ENCODE measurements around the gene ERCC5.
A peak's percentile ranks its signal among the peaks of the same experiment; 100 is the strongest.

Gene ERCC5

GRCh38 chr13:102845630-102846260, at the start of gene ERCC5:
TSS of gene ERCC5 (plus strand) at chr13:102846032. CDS start at chr13:102846267, 235 bp downstream.
- peak; percentile 87 for DNase-seq (ENCODE audit: low read depth, low spot score)
- TF ChIP-seq ZNF274 (IDR thresholded peaks at IDR 0.05; ENCODE audit: low read depth, low read length) (no peak), YY1 (IDR thresholded peaks at IDR 0.05; ENCODE audit: insufficient read depth, insufficient read length) (no peak)
- Histone ChIP-seq H3K9me3 (ENCODE audit: insufficient read depth, low read length) (no peaks in the 10 kb centered on the region), H3K9ac (ENCODE audit: insufficient read length, low read depth) (peak within 1 kb of the TSS; percentile 81), H3K36me3 (ENCODE audit: insufficient read depth, insufficient read length, low read length) (no peaks in the 10 kb centered on the region), H3K4me3 (ENCODE audit: insufficient read length, low read depth) (peak within 1 kb of the TSS; percentile 73), H3K27me3 (ENCODE audit: insufficient read depth, insufficient read length) (no peaks in the 10 kb centered on the region), H3K4me1 (ENCODE audit: insufficient read depth, insufficient read length) (no peaks in the 10 kb centered on the region)

GRCh38 chr13:102798581-102799425, 47.0 kb upstream of the ERCC5 start, which contains the start of the genes BIVM and POGLUT2:
TSS of gene BIVM (plus strand) at chr13:102799119. CDS start at chr13:102807268, 8,149 bp downstream.
TSS of gene POGLUT2 (minus strand) at chr13:102798976. CDS start at chr13:102798670, 306 bp downstream.
- H3K4me1 ChIP-seq (ENCODE audit: insufficient read depth, insufficient read length) = peaks cover 2% of the 10 kb centered on the region
- no peaks in the 10 kb centered on the region for H3K9me3 ChIP-seq (ENCODE audit: insufficient read depth, low read length)
- peak within 1 kb of the TSS; percentile 86 for H3K9ac ChIP-seq (ENCODE audit: insufficient read length, low read depth)
- DNase-seq (ENCODE audit: low read depth, low spot score) = peak; percentile 92
- peak within 1 kb of the TSS; percentile 74 for H3K4me3 ChIP-seq (ENCODE audit: insufficient read length, low read depth)
- TF ChIP-seq YY1 (IDR thresholded peaks at IDR 0.05; ENCODE audit: insufficient read depth, insufficient read length) (no peak), SUZ12 (IDR thresholded peaks at IDR 0.05; ENCODE audit: extremely low read depth, insufficient read depth, insufficient read length) (no peak), ZNF274 (IDR thresholded peaks at IDR 0.05; ENCODE audit: low read depth, low read length) (no peak)
- peaks cover 36% of the 10 kb centered on the region for H3K27me3 ChIP-seq (ENCODE audit: insufficient read depth, insufficient read length)
- no peaks in the 10 kb centered on the region for H3K36me3 ChIP-seq (ENCODE audit: insufficient read depth, insufficient read length, low read length)

GRCh38 chr13:102799426-102800144, 46.2 kb upstream of the ERCC5 start:
- Histone ChIP-seq H3K36me3 (ENCODE audit: insufficient read depth, insufficient read length, low read length) (no peaks in the 10 kb centered on the region), H3K4me1 (ENCODE audit: insufficient read depth, insufficient read length) (no peaks in the 10 kb centered on the region), H3K9ac (ENCODE audit: insufficient read length, low read depth) (peak overlapping the region; percentile 86), H3K4me3 (ENCODE audit: insufficient read length, low read depth) (peak overlapping the region; percentile 74), H3K27me3 (ENCODE audit: insufficient read depth, insufficient read length) (peaks cover 36% of the 10 kb centered on the region), H3K9me3 (ENCODE audit: insufficient read depth, low read length) (no peaks in the 10 kb centered on the region)
- DNase-seq (ENCODE audit: low read depth, low spot score) = no peak
- no peak for TF ChIP-seq SUZ12 (IDR thresholded peaks at IDR 0.05; ENCODE audit: extremely low read depth, insufficient read depth, insufficient read length)
- TF ChIP-seq ZNF274 (IDR thresholded peaks at IDR 0.05; ENCODE audit: low read depth, low read length) = no peak
- no peak for TF ChIP-seq YY1 (IDR thresholded peaks at IDR 0.05; ENCODE audit: insufficient read depth, insufficient read length)

- Histone ChIP-seq H3K4me3 (ENCODE audit: insufficient read length, low read depth) (peak overlapping the region; percentile 74), H3K27me3 (ENCODE audit: insufficient read depth, insufficient read length) (peaks cover 36% of the 10 kb centered on the region), H3K4me1 (ENCODE audit: insufficient read depth, insufficient read length) (no peaks in the 10 kb centered on the region), H3K9me3 (ENCODE audit: insufficient read depth, low read length) (no peaks in the 10 kb centered on the region), H3K9ac (ENCODE audit: insufficient read length, low read depth) (peak overlapping the region; percentile 86), H3K36me3 (ENCODE audit: insufficient read depth, insufficient read length, low read length) (no peaks in the 10 kb centered on the region)
- TF ChIP-seq YY1 (IDR thresholded peaks at IDR 0.05; ENCODE audit: insufficient read depth, insufficient read length) (no peak), ZNF274 (IDR thresholded peaks at IDR 0.05; ENCODE audit: low read depth, low read length) (no peak), SUZ12 (IDR thresholded peaks at IDR 0.05; ENCODE audit: extremely low read depth, insufficient read depth, insufficient read length) (no peak)
- peak; percentile 68 for DNase-seq (ENCODE audit: low read depth, low spot score)
Measured at GRCh38 chr13:102800145-102801041, 45.4 kb upstream of the ERCC5 start.

- Histone ChIP-seq H3K4me1 (ENCODE audit: insufficient read depth, insufficient read length) (no peaks in the 10 kb centered on the region), H3K27me3 (ENCODE audit: insufficient read depth, insufficient read length) (peaks cover 4% of the 10 kb centered on the region), H3K9ac (ENCODE audit: insufficient read length, low read depth) (no peak overlapping the region), H3K9me3 (ENCODE audit: insufficient read depth, low read length) (no peaks in the 10 kb centered on the region), H3K4me3 (ENCODE audit: insufficient read length, low read depth) (no peak overlapping the region), H3K36me3 (ENCODE audit: insufficient read depth, insufficient read length, low read length) (no peaks in the 10 kb centered on the region)
- no peak for TF ChIP-seq ZNF274 (IDR thresholded peaks at IDR 0.05; ENCODE audit: low read depth, low read length)
- TF ChIP-seq YY1 (IDR thresholded peaks at IDR 0.05; ENCODE audit: insufficient read depth, insufficient read length) = no peak
- no peak for TF ChIP-seq SUZ12 (IDR thresholded peaks at IDR 0.05; ENCODE audit: extremely low read depth, insufficient read depth, insufficient read length)
- no peak for DNase-seq (ENCODE audit: low read depth, low spot score)
Measured at GRCh38 chr13:102805680-102806079, 40.2 kb upstream of the ERCC5 start.

GRCh38 chr13:102807699-102808098, 38.1 kb upstream of the ERCC5 start:
- Histone ChIP-seq H3K4me3 (ENCODE audit: insufficient read length, low read depth) (no peak overlapping the region), H3K9me3 (ENCODE audit: insufficient read depth, low read length) (no peaks in the 10 kb centered on the region), H3K36me3 (ENCODE audit: insufficient read depth, insufficient read length, low read length) (no peaks in the 10 kb centered on the region), H3K9ac (ENCODE audit: insufficient read length, low read depth) (no peak overlapping the region), H3K4me1 (ENCODE audit: insufficient read depth, insufficient read length) (no peaks in the 10 kb centered on the region), H3K27me3 (ENCODE audit: insufficient read depth, insufficient read length) (no peaks in the 10 kb centered on the region)
- TF ChIP-seq YY1 (IDR thresholded peaks at IDR 0.05; ENCODE audit: insufficient read depth, insufficient read length) (no peak), SUZ12 (IDR thresholded peaks at IDR 0.05; ENCODE audit: extremely low read depth, insufficient read depth, insufficient read length) (no peak), ZNF274 (IDR thresholded peaks at IDR 0.05; ENCODE audit: low read depth, low read length) (no peak)
- DNase-seq (ENCODE audit: low read depth, low spot score) = no peak

Data from NT2/D1 (cell line).